NT2/D1 (cell line): ENCODE results near the gene CD37.

Experiments
- YY1 ChIP-seq: IDR thresholded peaks from 2 replicates; pipeline ENCODE4 v1.6.1; 2011; ENCODE audit not compliant: insufficient read length, insufficient read depth
- ZNF274 ChIP-seq: IDR thresholded peaks from 2 replicates; pipeline ENCODE4 v1.6.1; 2011; ENCODE audit warnings: mild to moderate bottlenecking, low read depth, low read length

GRCh38 chr19:49359851-49360820, 24.9 kb downstream of the CD37 start:
- TF ChIP-seq ZNF274 (no peak), YY1 (no peak)
